ENCODE data around the gene FNDC3B. TPM values are rescaled to one million over a fixed set of nuclear protein-coding genes. Genes with fewer than 3 reads are reported as not detected.

Gene FNDC3B
- total and polyA plus RNA-seq, 2 donors (not counting 1 experiment from before 2014, with no cell fraction given): 1.2 to 9.2 TPM

DNA sequence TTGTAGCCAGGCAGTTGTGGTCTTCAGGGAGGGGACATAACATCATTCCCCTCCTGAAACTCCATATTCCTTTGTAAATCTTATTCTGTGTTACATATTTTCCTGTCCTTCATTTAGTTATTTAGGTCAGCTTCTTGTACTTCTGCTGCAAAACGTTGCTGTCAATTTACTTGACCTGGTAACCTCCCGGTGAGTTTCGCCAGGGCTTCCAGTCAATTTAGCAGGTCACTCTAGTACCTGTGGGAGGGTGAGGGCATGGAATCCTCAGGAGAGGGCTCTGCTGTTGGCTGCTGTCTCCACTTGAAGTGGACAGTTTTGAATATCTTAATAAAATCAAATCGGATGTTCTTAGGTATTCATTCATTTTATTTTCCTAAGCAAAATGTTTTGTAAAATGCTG lies 29.6 kb downstream of the FNDC3B start:
- Histone ChIP-seq H3K4me1 (ENCODE audit: control insufficient read depth in 2 of 2, insufficient read depth in 2 of 2, low read length in 2 of 2) (no peaks in the 10 kb centered on the region), H3K4me2 (replicated peaks; ENCODE audit: low read depth, low read length, poor library complexity, severe bottlenecking) (no peak overlapping the region), H2AFZ (ENCODE audit: insufficient read depth, low read depth, low read length, poor library complexity, severe bottlenecking) (no peak overlapping the region), H3K4me3 (ENCODE audit: control extremely low read depth in 1 of 5, extremely low read depth in 1 of 5, insufficient read depth in 1 of 5, low read depth in 2 of 5, low read length in 4 of 5) (no peak overlapping the region), H3K9ac (ENCODE audit: low read length) (no peak overlapping the region), H3K9me3 (ENCODE audit: control extremely low read depth in 1 of 3, control insufficient read depth in 2 of 3, insufficient read depth in 1 of 3, low read length in 2 of 3) (peaks cover 0 to under 1% (median 0%) of the 10 kb centered on the region in 3 donors), H3K27me3 (replicated peaks in 1 of 4; ENCODE audit: control extremely low read depth in 1 of 4, control insufficient read depth in 3 of 4, insufficient read depth in 4 of 4, low read length in 3 of 4) (peaks cover 0 to 19% (median 12%) of the 10 kb centered on the region in 4 experiments), H3K36me3 (replicated peaks in 1 of 2; ENCODE audit: control extremely low read depth in 1 of 2, control insufficient read depth in 1 of 2, extremely low read depth in 1 of 2, insufficient read depth in 2 of 2, low read length in 1 of 2) (no peaks in the 10 kb centered on the region), H3K79me2 (ENCODE audit: control insufficient read depth, insufficient read depth, low read length) (no peaks in the 10 kb centered on the region), H3K27ac (ENCODE audit: low read length in 2 of 2) (no peak overlapping the region), H4K20me1 (ENCODE audit: control insufficient read depth, insufficient read depth, low read length, poor library complexity, severe bottlenecking) (no peaks in the 10 kb centered on the region)
- Mint-ChIP-seq H3K4me1 (no peaks in the 10 kb centered on the region), H3K4me3 (no peak overlapping the region), H3K27me3 (peaks cover 22% of the 10 kb centered on the region), H3K9me3 (ENCODE audit: insufficient read depth) (no peaks in the 10 kb centered on the region), H3K27ac (no peak overlapping the region)
- DNase-seq (no peak), ATAC-seq (ENCODE audit: low read depth) (no peak)
- intact Hi-C loops (cut with micrococcal nuclease): no loop called here
- CTCF ChIA-PET: no interaction called here
- POLR2A ChIA-PET: no interaction called here
- WGBS (ENCODE audit: insufficient coverage): 93% methylated on average over 3 of the region's 4 CpGs
- TF ChIP-seq, protein P1, sequence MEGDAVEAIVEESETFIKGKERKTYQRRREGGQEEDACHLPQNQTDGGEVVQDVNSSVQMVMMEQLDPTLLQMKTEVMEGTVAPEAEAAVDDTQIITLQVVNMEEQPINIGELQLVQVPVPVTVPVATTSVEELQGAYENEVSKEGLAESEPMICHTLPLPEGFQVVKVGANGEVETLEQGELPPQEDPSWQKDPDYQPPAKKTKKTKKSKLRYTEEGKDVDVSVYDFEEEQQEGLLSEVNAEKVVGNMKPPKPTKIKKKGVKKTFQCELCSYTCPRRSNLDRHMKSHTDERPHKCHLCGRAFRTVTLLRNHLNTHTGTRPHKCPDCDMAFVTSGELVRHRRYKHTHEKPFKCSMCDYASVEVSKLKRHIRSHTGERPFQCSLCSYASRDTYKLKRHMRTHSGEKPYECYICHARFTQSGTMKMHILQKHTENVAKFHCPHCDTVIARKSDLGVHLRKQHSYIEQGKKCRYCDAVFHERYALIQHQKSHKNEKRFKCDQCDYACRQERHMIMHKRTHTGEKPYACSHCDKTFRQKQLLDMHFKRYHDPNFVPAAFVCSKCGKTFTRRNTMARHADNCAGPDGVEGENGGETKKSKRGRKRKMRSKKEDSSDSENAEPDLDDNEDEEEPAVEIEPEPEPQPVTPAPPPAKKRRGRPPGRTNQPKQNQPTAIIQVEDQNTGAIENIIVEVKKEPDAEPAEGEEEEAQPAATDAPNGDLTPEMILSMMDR (IDR thresholded peaks at IDR 0.05): no peak
- TF ChIP-seq EZH2 (IDR thresholded peaks at IDR 0.05; ENCODE audit: borderline replicate concordance, insufficient read depth, low read depth, low read length, poor library complexity, severe bottlenecking): no peak

DNA sequence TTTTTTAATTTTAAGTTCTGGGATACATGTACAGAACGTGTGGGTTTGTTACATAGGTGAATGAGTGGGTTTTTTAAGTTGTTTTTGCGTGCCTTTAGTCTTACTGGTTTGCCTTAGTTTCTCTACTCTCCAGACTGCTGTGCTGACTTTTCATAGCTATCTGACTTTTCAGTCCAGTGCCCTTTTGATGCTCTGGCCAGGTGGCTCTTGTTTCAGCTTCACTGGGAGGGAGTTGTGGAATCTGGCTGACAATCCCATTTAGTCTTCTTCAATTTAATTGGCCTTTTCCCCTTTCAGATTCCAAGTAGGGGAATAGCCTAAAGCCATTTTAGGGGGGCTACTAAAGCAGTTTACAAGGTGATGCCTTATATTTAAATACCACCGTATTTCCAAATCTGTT lies 30.1 kb downstream of the FNDC3B start:
- Histone ChIP-seq H3K79me2 (ENCODE audit: control insufficient read depth, insufficient read depth, low read length) (no peaks in the 10 kb centered on the region), H3K4me3 (ENCODE audit: control extremely low read depth in 1 of 5, extremely low read depth in 1 of 5, insufficient read depth in 1 of 5, low read depth in 2 of 5, low read length in 4 of 5) (no peak overlapping the region), H3K27me3 (replicated peaks in 1 of 4; ENCODE audit: control extremely low read depth in 1 of 4, control insufficient read depth in 3 of 4, insufficient read depth in 4 of 4, low read length in 3 of 4) (peaks cover 0 to 22% (median 9%) of the 10 kb centered on the region in 4 experiments), H3K4me1 (ENCODE audit: control insufficient read depth in 2 of 2, insufficient read depth in 2 of 2, low read length in 2 of 2) (no peaks in the 10 kb centered on the region), H3K27ac (ENCODE audit: low read length in 2 of 2) (no peak overlapping the region), H4K20me1 (ENCODE audit: control insufficient read depth, insufficient read depth, low read length, poor library complexity, severe bottlenecking) (no peaks in the 10 kb centered on the region), H3K9me3 (ENCODE audit: control extremely low read depth in 1 of 3, control insufficient read depth in 2 of 3, insufficient read depth in 1 of 3, low read length in 2 of 3) (no peaks in the 10 kb centered on the region), H3K4me2 (replicated peaks; ENCODE audit: low read depth, low read length, poor library complexity, severe bottlenecking) (no peak overlapping the region), H3K36me3 (replicated peaks in 1 of 2; ENCODE audit: control extremely low read depth in 1 of 2, control insufficient read depth in 1 of 2, extremely low read depth in 1 of 2, insufficient read depth in 2 of 2, low read length in 1 of 2) (no peaks in the 10 kb centered on the region), H3K9ac (ENCODE audit: low read length) (no peak overlapping the region), H2AFZ (ENCODE audit: insufficient read depth, low read depth, low read length, poor library complexity, severe bottlenecking) (no peak overlapping the region)
- DNase-seq (no peak), ATAC-seq (ENCODE audit: low read depth) (no peak)
- Mint-ChIP-seq H3K27ac (no peak overlapping the region), H3K4me3 (no peak overlapping the region), H3K4me1 (no peaks in the 10 kb centered on the region), H3K27me3 (peaks cover 17% of the 10 kb centered on the region), H3K9me3 (ENCODE audit: insufficient read depth) (no peaks in the 10 kb centered on the region)
- TF ChIP-seq, protein P1 (IDR thresholded peaks at IDR 0.05): no peak
- no peak for TF ChIP-seq EZH2 (IDR thresholded peaks at IDR 0.05; ENCODE audit: borderline replicate concordance, insufficient read depth, low read depth, low read length, poor library complexity, severe bottlenecking)
- no CpG with 5 or more reads among the region's 3 CpGs for WGBS (ENCODE audit: insufficient coverage)
- ChIA-PET POLR2A (no interaction called here), CTCF (interaction anchor here (0.6 kb wide), 1 partner anchor 33 kb away, joined by 3 read pairs; no protein-coding TSS in a partner anchor)
- intact Hi-C loops (cut with micrococcal nuclease): no loop called here

All from B cell (primary cell).